HepG2 (cell line): ENCODE data around the gene SLC6A17. TPM values are rescaled to one million over a fixed set of nuclear protein-coding genes. Genes with fewer than 3 reads are reported as not detected.

Source experiments
- ATAC-seq: fragments of 200-7000 bp; cut with Tn5 transposase; 3 replicates; pipeline ENCODE4 v1.9.1; 2020; ENCODE audit warnings: mild to moderate bottlenecking, moderate library complexity
- BruUV-seq: library from RNA; stranded (reverse); fragments of 400-500 nt; replicated peaks from 2 replicates; lab custom pipeline; 2021; lab: Mats Ljungman, UMichigan
- CTCF ChIA-PET: fragments of 300-600 bp; formaldehyde crosslinking; extraction: SDS; loops from one replicate; lab custom pipeline; 2021; ENCODE audit warnings: low total read pairs, inconsistent platforms, low intra/inter-chr PET ratio; lab: Yijun Ruan, JAX
- POLR2A ChIA-PET: fragments of 350-600 bp; sonication (Branson Sonifier 250); formaldehyde crosslinking; loops from one replicate; lab custom pipeline; 2020; ENCODE audit warnings: antibody characterized with exemption, inconsistent platforms; lab: Yijun Ruan, JAX
- DNase-seq: peaks from one replicate; pipeline ENCODE4 v3.0.0-alpha.2; 2015; ENCODE audit warnings: low spot score
- FAIRE-seq: peaks from 3 replicates; lab custom pipeline; 2011; peaks lifted over from hg19 to GRCh38; lab: Jason Lieb, UNC
- H2AFZ ChIP-seq: one replicate; pipeline ENCODE4 v1.6.1; 2011; ENCODE audit warnings: low read length, inconsistent platforms
- H3K27ac ChIP-seq: fragments of 300-600 bp; 3 replicates; pipeline ENCODE4 v1.8.0; 2011; ENCODE audit warnings: mixed run types, mild to moderate bottlenecking, mixed read lengths, low read length, inconsistent platforms; ENCODE audit not compliant: insufficient read depth; ENCODE audit errors: extremely low read length
- H3K27me3 ChIP-seq, 2 experiments: fragments of 200-600 bp in 1 of 2; 2 replicates in 1 of 2; 3 replicates in 1 of 2; pipeline versions ENCODE4 v1.6.0 to v1.8.0; 2011; ENCODE audit warnings: low read length in 2 of 2, mild to moderate bottlenecking in 2 of 2, moderate library complexity in 2 of 2, inconsistent platforms in 1 of 2; ENCODE audit not compliant: insufficient read depth in 2 of 2, control insufficient read depth in 1 of 2
- H3K36me3 ChIP-seq, 2 experiments: fragments of 200-600 bp in 1 of 2; replicated peaks in 1 of 2; 2 replicates in 1 of 2; 3 replicates in 1 of 2; pipeline versions ENCODE4 v1.5.1 to v1.8.0; 2011; ENCODE audit warnings: low read length in 2 of 2, inconsistent platforms in 1 of 2; ENCODE audit not compliant: insufficient read depth in 2 of 2, control insufficient read depth in 1 of 2
- H3K4me1 ChIP-seq: 2 replicates; pipeline ENCODE4 v1.5.1; 2012; ENCODE audit warnings: low read length, inconsistent platforms; ENCODE audit not compliant: insufficient read depth
- H3K4me2 ChIP-seq: 2 replicates; pipeline ENCODE4 v1.6.0; 2011; ENCODE audit warnings: low read depth, low read length, inconsistent platforms
- H3K4me3 ChIP-seq, 3 experiments: fragments of 200-600 bp in 1 of 3; sonication (generic), shearing (Covaris generic) in 1 of 3; replicated peaks in 1 of 3; 2 replicates each; pipeline ENCODE4 v1.5.1; 2011 to 2016; ENCODE audit warnings: low read length in 3 of 3, inconsistent platforms in 2 of 3, low read depth in 2 of 3, mild to moderate bottlenecking in 2 of 3, control low read depth in 1 of 3, mixed read lengths in 1 of 3; ENCODE audit not compliant: insufficient read depth in 1 of 3
- H3K79me2 ChIP-seq: one replicate; pipeline ENCODE4 v1.6.1; 2011; ENCODE audit warnings: low read length, inconsistent platforms; ENCODE audit not compliant: insufficient read depth
- H3K9ac ChIP-seq: 2 replicates; pipeline ENCODE4 v1.6.0; 2011; ENCODE audit warnings: mild to moderate bottlenecking, low read depth, low read length, inconsistent platforms; ENCODE audit not compliant: insufficient read depth
- H3K9me3 ChIP-seq: 2 replicates; pipeline ENCODE4 v1.5.1; 2012; ENCODE audit warnings: mild to moderate bottlenecking, low read length
- H4K20me1 ChIP-seq: 2 replicates; pipeline ENCODE4 v1.6.0; 2011; ENCODE audit warnings: inconsistent platforms, mild to moderate bottlenecking, low read length, moderate library complexity; ENCODE audit not compliant: insufficient read depth
- ARHGAP35 ChIP-seq: sonication (generic); formaldehyde crosslinking; IDR thresholded peaks from 2 replicates; pipeline ENCODE4 v1.9.0; 2022; ENCODE audit warnings: mild to moderate bottlenecking, inconsistent platforms, moderate library complexity, missing genetic modification reagents, borderline replicate concordance
- ATF1 ChIP-seq: IDR thresholded peaks from 2 replicates; pipeline ENCODE4 v1.6.1; 2016; ENCODE audit warnings: mild to moderate bottlenecking, control low read depth
- FOXA1 ChIP-seq, 2 experiments: fragments of 450-650 bp in 1 of 2; sonication (generic) in 1 of 2; formaldehyde crosslinking in 1 of 2; IDR thresholded peaks; 2 replicates each; pipeline versions ENCODE4 v1.4.0 to v1.6.1; 2016 to 2020; ENCODE audit warnings: missing genetic modification reagents in 1 of 2
- KLF9 ChIP-seq: IDR thresholded peaks from 2 replicates; pipeline ENCODE4 v1.6.1; 2016; ENCODE audit warnings: low read depth
- NFYC ChIP-seq: IDR thresholded peaks from 2 replicates; pipeline ENCODE4 v1.6.1; 2016; ENCODE audit warnings: missing genetic modification reagents, missing compliant biosample characterization
- PHF21A ChIP-seq: sonication (generic); formaldehyde crosslinking; IDR thresholded peaks from 2 replicates; pipeline ENCODE4 v1.5.0; 2020; ENCODE audit warnings: mild to moderate bottlenecking, missing genetic modification reagents
- RBM22 ChIP-seq: fragments of 200-400 bp; formaldehyde crosslinking; optimal IDR thresholded peaks from 2 replicates; pipeline ENCODE3; 2017; ENCODE audit warnings: mild to moderate bottlenecking, low read length, moderate library complexity
- THAP8 ChIP-seq: sonication (generic); formaldehyde crosslinking; IDR thresholded peaks from 2 replicates; pipeline ENCODE4 v1.5.1; 2020; ENCODE audit warnings: missing genetic modification reagents, mild to moderate bottlenecking, borderline replicate concordance
- YEATS4 ChIP-seq: sonication (generic); formaldehyde crosslinking; IDR thresholded peaks from 2 replicates; pipeline ENCODE4 v1.4.0; 2020; ENCODE audit warnings: missing genetic modification reagents, borderline replicate concordance
- ZNF235 ChIP-seq: sonication (generic); formaldehyde crosslinking; IDR thresholded peaks from 2 replicates; pipeline ENCODE4 v1.8.1; 2023; ENCODE audit warnings: mild to moderate bottlenecking, missing genetic modification reagents, borderline replicate concordance
- ZNF75D ChIP-seq: sonication (generic); formaldehyde crosslinking; IDR thresholded peaks from 2 replicates; pipeline ENCODE4 v1.8.1; 2023; ENCODE audit warnings: missing genetic modification reagents, mild to moderate bottlenecking, borderline replicate concordance
- ZNF83 ChIP-seq: sonication (generic); formaldehyde crosslinking; IDR thresholded peaks from 2 replicates; pipeline ENCODE4 v1.4.0; 2020; ENCODE audit warnings: missing genetic modification reagents, mild to moderate bottlenecking, borderline replicate concordance
- WGBS: methylation state at CpG from one replicate; pipeline ENCODE4 v1.1.6; 2017; ENCODE audit warnings: low lambda C conversion rate; 5-methylcytosine and 5-hydroxymethylcytosine counted together
- in situ Hi-C: cut with HindIII; loops from 2 replicates; pipeline ENCODE4 v1.10.0; 2017; ENCODE audit warnings: low pct_unique_long_range_greater_than_20kb; ENCODE audit not compliant: extremely low pct_ligation_motif_present
- intact Hi-C: fragments of 100-400 bp; cut with micrococcal nuclease; formaldehyde crosslinking; loops from one replicate; pipeline ENCODE4 v1.10.0; 2022; ENCODE audit not compliant: unreplicated experiment
- polyA plus RNA-seq, 8 experiments: library from polyadenylated mRNA; depleted of rRNA in 3 of 8; stranded (reverse) in 7 of 8; unstranded in 1 of 8; fragments of >200 nt; fragmentation: Illumina TruSeq in 4 of 8; extraction: Trizol in 4 of 8; gene quantifications; 2 replicates each; pipeline versions ENCODE4 v1.2.1 to v1.2.3, GENCODE V29; 2011 to 2016; ENCODE audit warnings: low read depth in 4 of 8, missing spikeins in 1 of 8, mixed read lengths in 1 of 8; ENCODE audit not compliant: insufficient read depth in 1 of 8
- total RNA-seq, 5 experiments: library from RNA; depleted of rRNA; stranded (reverse); fragments of >200 nt; fragmentation: Illumina TruSeq; extraction: Trizol; gene quantifications; 2 replicates each; pipeline ENCODE4 v1.2.3, GENCODE V29; 2016; ENCODE audit warnings: low read depth in 1 of 5
- TF ChIP-seq, protein P1 (sequence below), 2 experiments: fragments of 450-650 bp in 1 of 2; sonication (generic) in 1 of 2; formaldehyde crosslinking in 1 of 2; IDR thresholded peaks; 2 replicates each; pipeline versions ENCODE4 v1.6.1 to v1.8.0; 2016 to 2022; ENCODE audit warnings: antibody characterized with exemption in 1 of 2, mild to moderate bottlenecking in 1 of 2, missing genetic modification reagents in 1 of 2

Gene SLC6A17
- total and polyA plus RNA-seq, 2 of the 13 experiments (the other 11 are each of a cell fraction or from before 2014, with no cell fraction given): not detected

- Histone ChIP-seq H3K79me2 (no peaks in the 10 kb centered on the region), H4K20me1 (no peaks in the 10 kb centered on the region), H3K4me1 (no peaks in the 10 kb centered on the region), H3K9me3 (no peaks in the 10 kb centered on the region), H3K4me3 (no peak overlapping the region)
- ATAC-seq: no peak
- FAIRE-seq: no peak
- CTCF ChIA-PET: no interaction called here
- intact Hi-C loops: no loop called here
- POLR2A ChIA-PET: no interaction called here
- TF ChIP-seq ARHGAP35 (no peak), ZNF83 (CRISPR knock-in tag) (no peak), PHF21A (no peak), KLF9 (CRISPR knock-in tag) (no peak), FOXA1 (IDR thresholded peaks at IDR 0.05) (no peak), FOXA1 (CRISPR knock-in tag; IDR thresholded peaks at IDR 0.05) (no peak), YEATS4 (no peak), THAP8 (no peak), NFYC (CRISPR knock-in tag) (no peak), ZNF235 (CRISPR knock-in tag) (no peak), RBM22 (no peak), ZNF75D (CRISPR knock-in tag) (no peak), ATF1 (CRISPR knock-in tag) (no peak)
- TF ChIP-seq, protein P1, sequence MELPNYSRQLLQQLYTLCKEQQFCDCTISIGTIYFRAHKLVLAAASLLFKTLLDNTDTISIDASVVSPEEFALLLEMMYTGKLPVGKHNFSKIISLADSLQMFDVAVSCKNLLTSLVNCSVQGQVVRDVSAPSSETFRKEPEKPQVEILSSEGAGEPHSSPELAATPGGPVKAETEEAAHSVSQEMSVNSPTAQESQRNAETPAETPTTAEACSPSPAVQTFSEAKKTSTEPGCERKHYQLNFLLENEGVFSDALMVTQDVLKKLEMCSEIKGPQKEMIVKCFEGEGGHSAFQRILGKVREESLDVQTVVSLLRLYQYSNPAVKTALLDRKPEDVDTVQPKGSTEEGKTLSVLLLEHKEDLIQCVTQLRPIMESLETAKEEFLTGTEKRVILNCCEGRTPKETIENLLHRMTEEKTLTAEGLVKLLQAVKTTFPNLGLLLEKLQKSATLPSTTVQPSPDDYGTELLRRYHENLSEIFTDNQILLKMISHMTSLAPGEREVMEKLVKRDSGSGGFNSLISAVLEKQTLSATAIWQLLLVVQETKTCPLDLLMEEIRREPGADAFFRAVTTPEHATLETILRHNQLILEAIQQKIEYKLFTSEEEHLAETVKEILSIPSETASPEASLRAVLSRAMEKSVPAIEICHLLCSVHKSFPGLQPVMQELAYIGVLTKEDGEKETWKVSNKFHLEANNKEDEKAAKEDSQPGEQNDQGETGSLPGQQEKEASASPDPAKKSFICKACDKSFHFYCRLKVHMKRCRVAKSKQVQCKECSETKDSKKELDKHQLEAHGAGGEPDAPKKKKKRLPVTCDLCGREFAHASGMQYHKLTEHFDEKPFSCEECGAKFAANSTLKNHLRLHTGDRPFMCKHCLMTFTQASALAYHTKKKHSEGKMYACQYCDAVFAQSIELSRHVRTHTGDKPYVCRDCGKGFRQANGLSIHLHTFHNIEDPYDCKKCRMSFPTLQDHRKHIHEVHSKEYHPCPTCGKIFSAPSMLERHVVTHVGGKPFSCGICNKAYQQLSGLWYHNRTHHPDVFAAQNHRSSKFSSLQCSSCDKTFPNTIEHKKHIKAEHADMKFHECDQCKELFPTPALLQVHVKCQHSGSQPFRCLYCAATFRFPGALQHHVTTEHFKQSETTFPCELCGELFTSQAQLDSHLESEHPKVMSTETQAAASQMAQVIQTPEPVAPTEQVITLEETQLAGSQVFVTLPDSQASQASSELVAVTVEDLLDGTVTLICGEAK (IDR thresholded peaks at IDR 0.05): no peak
- TF ChIP-seq, protein P1 (CRISPR knock-in tag; IDR thresholded peaks at IDR 0.05): no peak
- TF ChIP-seq, all 625 proteins: peak for 0
- no peak for DNase-seq
- in situ Hi-C loops: no loop called here
- BruUV-seq: no TSS peak
- WGBS: no CpG with 5 or more reads among the region's 10 CpGs
- H3K4me2 ChIP-seq: no peak overlapping the region
- no peak overlapping the region for H3K9ac ChIP-seq
- H2AFZ ChIP-seq: no peak overlapping the region
- H3K27me3 ChIP-seq: peaks cover 4 to 56% of the 10 kb centered on the region in 2 experiments
- H3K27ac ChIP-seq: no peak overlapping the region
- no peaks in the 10 kb centered on the region for H3K36me3 ChIP-seq
Measured at GRCh38 chr1:110172001-110172400, 21.7 kb downstream of the SLC6A17 start.
